Measurements from ENCODE around the gene RALGPS2. TPM values are rescaled to one million over a fixed set of nuclear protein-coding genes. Genes with fewer than 3 reads are reported as not detected.

RALGPS2 gene
- total and polyA plus RNA-seq, 2 of the 13 experiments (the other 11 are each of a cell fraction or from before 2014, with no cell fraction given), result 15.6 to 36.0 TPM

GRCh38 chr1:178724728-178725465, at the start of gene RALGPS2 (continued):
- TF ChIP-seq, protein P1, sequence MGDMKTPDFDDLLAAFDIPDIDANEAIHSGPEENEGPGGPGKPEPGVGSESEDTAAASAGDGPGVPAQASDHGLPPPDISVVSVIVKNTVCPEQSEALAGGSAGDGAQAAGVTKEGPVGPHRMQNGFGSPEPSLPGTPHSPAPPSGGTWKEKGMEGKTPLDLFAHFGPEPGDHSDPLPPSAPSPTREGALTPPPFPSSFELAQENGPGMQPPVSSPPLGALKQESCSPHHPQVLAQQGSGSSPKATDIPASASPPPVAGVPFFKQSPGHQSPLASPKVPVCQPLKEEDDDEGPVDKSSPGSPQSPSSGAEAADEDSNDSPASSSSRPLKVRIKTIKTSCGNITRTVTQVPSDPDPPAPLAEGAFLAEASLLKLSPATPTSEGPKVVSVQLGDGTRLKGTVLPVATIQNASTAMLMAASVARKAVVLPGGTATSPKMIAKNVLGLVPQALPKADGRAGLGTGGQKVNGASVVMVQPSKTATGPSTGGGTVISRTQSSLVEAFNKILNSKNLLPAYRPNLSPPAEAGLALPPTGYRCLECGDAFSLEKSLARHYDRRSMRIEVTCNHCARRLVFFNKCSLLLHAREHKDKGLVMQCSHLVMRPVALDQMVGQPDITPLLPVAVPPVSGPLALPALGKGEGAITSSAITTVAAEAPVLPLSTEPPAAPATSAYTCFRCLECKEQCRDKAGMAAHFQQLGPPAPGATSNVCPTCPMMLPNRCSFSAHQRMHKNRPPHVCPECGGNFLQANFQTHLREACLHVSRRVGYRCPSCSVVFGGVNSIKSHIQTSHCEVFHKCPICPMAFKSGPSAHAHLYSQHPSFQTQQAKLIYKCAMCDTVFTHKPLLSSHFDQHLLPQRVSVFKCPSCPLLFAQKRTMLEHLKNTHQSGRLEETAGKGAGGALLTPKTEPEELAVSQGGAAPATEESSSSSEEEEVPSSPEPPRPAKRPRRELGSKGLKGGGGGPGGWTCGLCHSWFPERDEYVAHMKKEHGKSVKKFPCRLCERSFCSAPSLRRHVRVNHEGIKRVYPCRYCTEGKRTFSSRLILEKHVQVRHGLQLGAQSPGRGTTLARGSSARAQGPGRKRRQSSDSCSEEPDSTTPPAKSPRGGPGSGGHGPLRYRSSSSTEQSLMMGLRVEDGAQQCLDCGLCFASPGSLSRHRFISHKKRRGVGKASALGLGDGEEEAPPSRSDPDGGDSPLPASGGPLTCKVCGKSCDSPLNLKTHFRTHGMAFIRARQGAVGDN (CRISPR knock-in tag; IDR thresholded peaks at IDR 0.05), result peak; percentile 82
- TF ChIP-seq ZSCAN21 (CRISPR knock-in tag; IDR thresholded peaks at IDR 0.05; ENCODE audit: borderline replicate concordance), result no peak
- TF ChIP-seq MLLT10 (CRISPR knock-in tag; IDR thresholded peaks at IDR 0.05), result no peak
- TF ChIP-seq SNAPC5 (CRISPR knock-in tag; IDR thresholded peaks at IDR 0.05; ENCODE audit: borderline replicate concordance), result no peak
- TF ChIP-seq DMAP1 (CRISPR knock-in tag; IDR thresholded peaks at IDR 0.05), result peak; percentile 55
- TF ChIP-seq, protein P2, sequence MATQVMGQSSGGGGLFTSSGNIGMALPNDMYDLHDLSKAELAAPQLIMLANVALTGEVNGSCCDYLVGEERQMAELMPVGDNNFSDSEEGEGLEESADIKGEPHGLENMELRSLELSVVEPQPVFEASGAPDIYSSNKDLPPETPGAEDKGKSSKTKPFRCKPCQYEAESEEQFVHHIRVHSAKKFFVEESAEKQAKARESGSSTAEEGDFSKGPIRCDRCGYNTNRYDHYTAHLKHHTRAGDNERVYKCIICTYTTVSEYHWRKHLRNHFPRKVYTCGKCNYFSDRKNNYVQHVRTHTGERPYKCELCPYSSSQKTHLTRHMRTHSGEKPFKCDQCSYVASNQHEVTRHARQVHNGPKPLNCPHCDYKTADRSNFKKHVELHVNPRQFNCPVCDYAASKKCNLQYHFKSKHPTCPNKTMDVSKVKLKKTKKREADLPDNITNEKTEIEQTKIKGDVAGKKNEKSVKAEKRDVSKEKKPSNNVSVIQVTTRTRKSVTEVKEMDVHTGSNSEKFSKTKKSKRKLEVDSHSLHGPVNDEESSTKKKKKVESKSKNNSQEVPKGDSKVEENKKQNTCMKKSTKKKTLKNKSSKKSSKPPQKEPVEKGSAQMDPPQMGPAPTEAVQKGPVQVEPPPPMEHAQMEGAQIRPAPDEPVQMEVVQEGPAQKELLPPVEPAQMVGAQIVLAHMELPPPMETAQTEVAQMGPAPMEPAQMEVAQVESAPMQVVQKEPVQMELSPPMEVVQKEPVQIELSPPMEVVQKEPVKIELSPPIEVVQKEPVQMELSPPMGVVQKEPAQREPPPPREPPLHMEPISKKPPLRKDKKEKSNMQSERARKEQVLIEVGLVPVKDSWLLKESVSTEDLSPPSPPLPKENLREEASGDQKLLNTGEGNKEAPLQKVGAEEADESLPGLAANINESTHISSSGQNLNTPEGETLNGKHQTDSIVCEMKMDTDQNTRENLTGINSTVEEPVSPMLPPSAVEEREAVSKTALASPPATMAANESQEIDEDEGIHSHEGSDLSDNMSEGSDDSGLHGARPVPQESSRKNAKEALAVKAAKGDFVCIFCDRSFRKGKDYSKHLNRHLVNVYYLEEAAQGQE (IDR thresholded peaks at IDR 0.05; ENCODE audit: borderline replicate concordance in 1 of 2, low read depth in 1 of 2, low read length in 2 of 2), result no peak
- TF ChIP-seq, protein P3, sequence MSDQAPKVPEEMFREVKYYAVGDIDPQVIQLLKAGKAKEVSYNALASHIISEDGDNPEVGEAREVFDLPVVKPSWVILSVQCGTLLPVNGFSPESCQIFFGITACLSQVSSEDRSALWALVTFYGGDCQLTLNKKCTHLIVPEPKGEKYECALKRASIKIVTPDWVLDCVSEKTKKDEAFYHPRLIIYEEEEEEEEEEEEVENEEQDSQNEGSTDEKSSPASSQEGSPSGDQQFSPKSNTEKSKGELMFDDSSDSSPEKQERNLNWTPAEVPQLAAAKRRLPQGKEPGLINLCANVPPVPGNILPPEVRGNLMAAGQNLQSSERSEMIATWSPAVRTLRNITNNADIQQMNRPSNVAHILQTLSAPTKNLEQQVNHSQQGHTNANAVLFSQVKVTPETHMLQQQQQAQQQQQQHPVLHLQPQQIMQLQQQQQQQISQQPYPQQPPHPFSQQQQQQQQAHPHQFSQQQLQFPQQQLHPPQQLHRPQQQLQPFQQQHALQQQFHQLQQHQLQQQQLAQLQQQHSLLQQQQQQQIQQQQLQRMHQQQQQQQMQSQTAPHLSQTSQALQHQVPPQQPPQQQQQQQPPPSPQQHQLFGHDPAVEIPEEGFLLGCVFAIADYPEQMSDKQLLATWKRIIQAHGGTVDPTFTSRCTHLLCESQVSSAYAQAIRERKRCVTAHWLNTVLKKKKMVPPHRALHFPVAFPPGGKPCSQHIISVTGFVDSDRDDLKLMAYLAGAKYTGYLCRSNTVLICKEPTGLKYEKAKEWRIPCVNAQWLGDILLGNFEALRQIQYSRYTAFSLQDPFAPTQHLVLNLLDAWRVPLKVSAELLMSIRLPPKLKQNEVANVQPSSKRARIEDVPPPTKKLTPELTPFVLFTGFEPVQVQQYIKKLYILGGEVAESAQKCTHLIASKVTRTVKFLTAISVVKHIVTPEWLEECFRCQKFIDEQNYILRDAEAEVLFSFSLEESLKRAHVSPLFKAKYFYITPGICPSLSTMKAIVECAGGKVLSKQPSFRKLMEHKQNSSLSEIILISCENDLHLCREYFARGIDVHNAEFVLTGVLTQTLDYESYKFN (CRISPR knock-in tag; conservative IDR thresholded peaks at IDR 0.05), result 0 out of 2 replicates have a peak, but pooled peaks have one; percentile 52
- TF ChIP-seq, protein P4, sequence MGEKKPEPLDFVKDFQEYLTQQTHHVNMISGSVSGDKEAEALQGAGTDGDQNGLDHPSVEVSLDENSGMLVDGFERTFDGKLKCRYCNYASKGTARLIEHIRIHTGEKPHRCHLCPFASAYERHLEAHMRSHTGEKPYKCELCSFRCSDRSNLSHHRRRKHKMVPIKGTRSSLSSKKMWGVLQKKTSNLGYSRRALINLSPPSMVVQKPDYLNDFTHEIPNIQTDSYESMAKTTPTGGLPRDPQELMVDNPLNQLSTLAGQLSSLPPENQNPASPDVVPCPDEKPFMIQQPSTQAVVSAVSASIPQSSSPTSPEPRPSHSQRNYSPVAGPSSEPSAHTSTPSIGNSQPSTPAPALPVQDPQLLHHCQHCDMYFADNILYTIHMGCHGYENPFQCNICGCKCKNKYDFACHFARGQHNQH (CRISPR knock-in tag; IDR thresholded peaks at IDR 0.05), result no peak
- no peak for TF ChIP-seq ZNF256 (CRISPR knock-in tag; conservative IDR thresholded peaks at IDR 0.05)
- no peak for TF ChIP-seq ZNF280D (CRISPR knock-in tag; IDR thresholded peaks at IDR 0.05)
- TF ChIP-seq FOSL2 (CRISPR knock-in tag; IDR thresholded peaks at IDR 0.05), result no peak
- TF ChIP-seq IRF2 (CRISPR knock-in tag; IDR thresholded peaks at IDR 0.05), result no peak

Data from HepG2 (cell line).